ENCODE results near the gene SFTA2.
A peak's percentile ranks its signal among the peaks of the same experiment; 100 is the strongest.

The SFTA2 gene

DNA sequence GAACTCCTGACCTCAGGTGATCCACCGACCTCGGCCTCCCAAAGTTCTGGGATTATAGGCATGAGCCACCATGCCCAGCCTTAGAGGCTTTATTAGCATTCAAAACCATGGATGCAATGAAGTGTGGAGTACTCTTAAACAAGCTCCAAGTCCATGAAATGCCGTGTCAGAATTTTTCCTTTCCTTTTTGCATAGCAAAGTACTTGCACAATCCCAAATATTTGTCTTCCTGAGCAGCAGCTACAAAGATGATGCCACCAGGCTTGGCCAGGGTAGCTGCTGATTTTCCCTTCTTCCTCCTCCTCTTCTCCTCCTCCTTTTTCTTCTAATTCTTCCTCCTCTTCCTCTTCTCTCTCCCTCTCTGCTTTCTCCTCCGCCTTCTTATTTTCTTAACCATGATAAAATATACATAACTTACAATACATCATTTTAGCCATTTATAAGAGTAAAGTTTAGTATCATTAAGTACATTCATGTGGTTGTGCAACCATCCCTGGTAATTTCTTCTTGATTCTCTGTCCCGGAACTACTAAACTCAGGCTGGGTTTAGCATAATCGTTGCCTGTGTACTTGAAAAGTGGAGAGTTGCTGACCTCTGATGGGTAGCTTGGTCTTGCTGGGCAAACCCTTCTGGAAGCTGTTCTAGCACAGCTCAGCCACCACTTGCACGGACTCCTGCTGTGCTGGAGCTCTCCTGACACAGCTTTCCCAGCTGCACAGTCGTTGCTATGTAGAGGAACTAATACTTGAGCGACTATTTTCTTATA lies 29.1 kb upstream of the SFTA2 start:
- peaks cover 7% of the 10 kb centered on the region for H3K4me1 ChIP-seq (ENCODE audit: control insufficient read depth, insufficient read depth, low read length)
- no peak overlapping the region for H3K4me3 ChIP-seq (ENCODE audit: low read length)
- H3K9ac ChIP-seq (ENCODE audit: low read depth, low read length): no peak overlapping the region
- H3K9me3 ChIP-seq (replicated peaks; ENCODE audit: low read length): no peaks in the 10 kb centered on the region
- H3K27me3 ChIP-seq (ENCODE audit: control insufficient read depth, insufficient read depth, low read length): peaks cover 36% of the 10 kb centered on the region
- H3K4me2 ChIP-seq (ENCODE audit: low read length): no peak overlapping the region
- no peaks in the 10 kb centered on the region for H3K36me3 ChIP-seq (ENCODE audit: insufficient read depth, low read length)

DNA sequence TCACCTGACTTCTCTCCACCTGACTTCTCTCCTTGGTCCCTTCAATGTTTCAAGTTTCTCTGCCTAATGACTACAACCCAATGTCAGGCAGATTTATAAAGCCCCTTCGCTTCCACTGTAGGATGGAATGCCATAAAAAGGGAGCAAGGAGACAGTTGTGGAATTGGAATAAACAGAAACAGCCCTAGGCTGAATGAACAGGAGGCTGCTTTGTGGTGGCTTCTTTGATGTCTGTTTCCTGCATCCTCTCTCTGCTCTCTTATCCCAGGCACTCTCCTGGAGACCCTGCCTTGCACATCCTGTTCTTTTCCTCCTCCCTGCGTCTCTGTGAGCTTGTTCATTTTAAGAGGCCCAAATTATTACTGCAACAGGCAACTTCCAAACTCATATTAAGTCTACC lies 25.7 kb upstream of the SFTA2 start:
- Histone ChIP-seq H3K4me1 (ENCODE audit: control insufficient read depth, insufficient read depth, low read length) (peaks cover 13% of the 10 kb centered on the region), H3K36me3 (ENCODE audit: insufficient read depth, low read length) (no peaks in the 10 kb centered on the region), H3K4me3 (ENCODE audit: low read length) (no peak overlapping the region), H3K9me3 (replicated peaks; ENCODE audit: low read length) (no peaks in the 10 kb centered on the region), H3K4me2 (ENCODE audit: low read length) (no peak overlapping the region), H3K27me3 (ENCODE audit: control insufficient read depth, insufficient read depth, low read length) (peaks cover 48% of the 10 kb centered on the region), H3K9ac (ENCODE audit: low read depth, low read length) (no peak overlapping the region)

- H3K4me2 ChIP-seq (ENCODE audit: low read length): peak overlapping the region; percentile 91
- peaks cover 66% of the 10 kb centered on the region for H3K27me3 ChIP-seq (ENCODE audit: control insufficient read depth, insufficient read depth, low read length)
- peak overlapping the region; percentile 77 for H3K9ac ChIP-seq (ENCODE audit: low read depth, low read length)
- no peaks in the 10 kb centered on the region for H3K36me3 ChIP-seq (ENCODE audit: insufficient read depth, low read length)
- no peaks in the 10 kb centered on the region for H3K9me3 ChIP-seq (replicated peaks; ENCODE audit: low read length)
- peak overlapping the region; percentile 64 for H3K4me3 ChIP-seq (ENCODE audit: low read length)
- peaks cover 13% of the 10 kb centered on the region for H3K4me1 ChIP-seq (ENCODE audit: control insufficient read depth, insufficient read depth, low read length)
Observed at GRCh38 chr6:30955367-30956042, 23.5 kb upstream of the SFTA2 start.

GRCh38 chr6:30954631-30955366 lies 22.8 kb upstream of the SFTA2 start:
- Histone ChIP-seq H3K4me2 (ENCODE audit: low read length) (peak overlapping the region; percentile 91), H3K27me3 (ENCODE audit: control insufficient read depth, insufficient read depth, low read length) (peaks cover 67% of the 10 kb centered on the region), H3K36me3 (ENCODE audit: insufficient read depth, low read length) (no peaks in the 10 kb centered on the region), H3K4me1 (ENCODE audit: control insufficient read depth, insufficient read depth, low read length) (peaks cover 13% of the 10 kb centered on the region), H3K4me3 (ENCODE audit: low read length) (peak overlapping the region; percentile 64), H3K9ac (ENCODE audit: low read depth, low read length) (peak overlapping the region; percentile 77), H3K9me3 (replicated peaks; ENCODE audit: low read length) (no peaks in the 10 kb centered on the region)

DNA sequence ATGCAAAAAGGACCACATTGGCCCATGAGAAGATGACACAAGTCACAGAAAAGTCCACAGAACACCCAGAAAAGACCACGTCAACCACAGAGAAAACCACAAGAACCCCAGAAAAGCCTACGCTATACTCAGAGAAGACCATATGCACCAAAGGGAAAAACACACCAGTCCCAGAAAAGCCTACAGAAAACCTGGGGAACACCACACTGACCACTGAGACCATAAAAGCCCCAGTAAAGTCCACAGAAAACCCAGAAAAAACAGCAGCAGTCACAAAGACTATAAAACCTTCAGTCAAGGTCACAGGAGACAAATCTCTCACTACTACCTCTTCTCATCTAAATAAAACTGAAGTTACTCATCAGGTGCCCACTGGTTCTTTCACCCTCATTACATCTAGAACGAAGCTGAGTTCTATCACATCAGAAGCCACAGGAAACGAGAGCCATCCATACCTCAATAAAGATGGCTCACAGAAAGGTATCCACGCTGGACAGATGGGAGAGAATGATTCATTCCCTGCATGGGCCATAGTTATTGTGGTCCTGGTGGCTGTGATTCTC lies 20.0 kb upstream of the SFTA2 start:
- no peak overlapping the region for H3K4me3 ChIP-seq (ENCODE audit: low read length)
- H3K27me3 ChIP-seq (ENCODE audit: control insufficient read depth, insufficient read depth, low read length): peaks cover 80% of the 10 kb centered on the region
- H3K4me2 ChIP-seq (ENCODE audit: low read length): no peak overlapping the region
- H3K4me1 ChIP-seq (ENCODE audit: control insufficient read depth, insufficient read depth, low read length): peaks cover 13% of the 10 kb centered on the region
- no peaks in the 10 kb centered on the region for H3K36me3 ChIP-seq (ENCODE audit: insufficient read depth, low read length)
- H3K9ac ChIP-seq (ENCODE audit: low read depth, low read length): no peak overlapping the region
- H3K9me3 ChIP-seq (replicated peaks; ENCODE audit: low read length): no peaks in the 10 kb centered on the region

- Histone ChIP-seq H3K36me3 (ENCODE audit: insufficient read depth, low read length) (no peaks in the 10 kb centered on the region), H3K27me3 (ENCODE audit: control insufficient read depth, insufficient read depth, low read length) (peaks cover 65% of the 10 kb centered on the region), H3K4me1 (ENCODE audit: control insufficient read depth, insufficient read depth, low read length) (no peaks in the 10 kb centered on the region), H3K9ac (ENCODE audit: low read depth, low read length) (no peak overlapping the region), H3K4me2 (ENCODE audit: low read length) (no peak overlapping the region), H3K4me3 (ENCODE audit: low read length) (no peak overlapping the region), H3K9me3 (replicated peaks; ENCODE audit: low read length) (no peaks in the 10 kb centered on the region)
Observed at GRCh38 chr6:30948811-30949210, 16.8 kb upstream of the SFTA2 start.

- Histone ChIP-seq H3K4me2 (ENCODE audit: low read length) (no peak overlapping the region), H3K27me3 (ENCODE audit: control insufficient read depth, insufficient read depth, low read length) (peaks cover 58% of the 10 kb centered on the region), H3K4me3 (ENCODE audit: low read length) (no peak overlapping the region), H3K36me3 (ENCODE audit: insufficient read depth, low read length) (no peaks in the 10 kb centered on the region), H3K4me1 (ENCODE audit: control insufficient read depth, insufficient read depth, low read length) (peaks cover 7% of the 10 kb centered on the region), H3K9ac (ENCODE audit: low read depth, low read length) (no peak overlapping the region), H3K9me3 (replicated peaks; ENCODE audit: low read length) (no peaks in the 10 kb centered on the region)
Observed at GRCh38 chr6:30947231-30947630, 15.3 kb upstream of the SFTA2 start.

DNA sequence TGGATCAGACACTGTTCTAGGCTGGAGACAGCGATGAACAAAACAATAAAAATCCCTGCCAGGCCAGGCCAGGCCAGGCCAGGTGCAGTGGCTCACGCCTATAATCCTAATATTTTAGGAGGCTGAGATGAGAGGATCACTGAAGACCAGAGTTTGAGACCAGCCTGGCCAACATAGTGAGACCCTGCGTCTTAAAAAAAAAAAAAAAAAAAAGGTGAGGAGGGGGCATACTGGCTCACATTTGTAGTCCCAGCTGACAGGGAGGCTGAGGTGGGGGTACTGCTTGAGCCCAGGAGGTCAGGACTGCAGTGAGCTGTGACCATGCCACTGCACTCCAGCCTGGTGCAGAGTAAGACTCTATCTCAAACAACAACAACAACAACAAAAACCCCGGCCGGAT lies 13.3 kb upstream of the SFTA2 start:
- Histone ChIP-seq H3K9ac (ENCODE audit: low read depth, low read length) (no peak overlapping the region), H3K4me2 (ENCODE audit: low read length) (no peak overlapping the region), H3K27me3 (ENCODE audit: control insufficient read depth, insufficient read depth, low read length) (peaks cover 42% of the 10 kb centered on the region), H3K4me1 (ENCODE audit: control insufficient read depth, insufficient read depth, low read length) (peaks cover 9% of the 10 kb centered on the region), H3K4me3 (ENCODE audit: low read length) (no peak overlapping the region), H3K36me3 (ENCODE audit: insufficient read depth, low read length) (no peaks in the 10 kb centered on the region), H3K9me3 (replicated peaks; ENCODE audit: low read length) (no peaks in the 10 kb centered on the region)

DNA sequence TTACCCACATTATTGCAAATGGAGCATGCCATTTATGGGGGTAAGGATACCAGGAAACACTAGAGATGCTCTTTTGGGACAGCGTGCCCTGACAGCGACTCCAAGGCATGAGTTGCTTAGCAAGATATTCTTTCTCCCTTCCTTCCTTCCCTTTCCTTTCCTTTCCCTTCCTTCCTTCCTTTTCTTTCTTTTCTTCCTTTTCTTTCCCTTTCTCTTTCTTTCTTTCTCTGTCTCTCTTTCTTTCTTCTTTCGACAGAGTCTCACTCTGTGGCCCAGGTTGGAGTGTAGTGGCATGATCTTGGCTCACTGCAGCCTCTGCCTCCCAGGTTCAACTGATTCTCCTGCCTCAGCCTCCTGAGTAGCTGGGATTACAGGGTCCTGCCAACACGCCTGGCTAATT lies 12.1 kb upstream of the SFTA2 start:
- peaks cover 40% of the 10 kb centered on the region for H3K27me3 ChIP-seq (ENCODE audit: control insufficient read depth, insufficient read depth, low read length)

DNA sequence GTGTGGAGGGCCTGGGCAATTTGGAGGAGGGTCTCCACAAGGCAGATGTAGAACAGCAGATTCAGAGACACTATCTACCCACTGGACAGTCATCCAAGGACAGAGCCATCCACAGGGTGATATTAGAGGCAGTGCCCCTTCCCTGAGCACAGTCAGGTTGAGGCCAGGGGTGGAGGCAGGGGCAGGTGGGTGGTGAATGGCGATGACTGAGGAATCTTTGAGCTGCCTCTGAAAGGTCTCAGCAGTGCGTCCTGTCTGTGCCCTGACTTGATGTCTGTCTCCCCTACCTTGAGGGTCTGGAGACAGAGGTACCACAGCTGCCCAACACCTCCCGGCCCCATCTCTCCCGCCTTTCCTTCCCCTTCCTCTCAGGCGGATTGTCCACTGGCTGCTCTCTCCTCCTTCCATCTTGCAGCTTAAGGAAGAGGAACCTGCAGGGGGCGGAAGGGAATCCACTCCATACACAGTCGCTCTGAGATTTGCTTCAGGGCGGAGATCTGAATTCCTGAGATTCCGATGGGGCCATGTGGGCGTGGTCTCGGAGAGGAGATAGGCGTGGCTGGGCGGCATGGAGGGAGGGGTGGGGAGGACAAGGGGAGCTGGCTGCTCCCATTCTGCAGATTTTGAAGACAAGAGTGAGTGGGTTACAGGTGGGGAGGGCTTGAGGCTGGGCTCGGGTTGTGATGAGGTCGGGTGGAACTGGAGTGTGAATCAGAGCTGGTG lies 10.5 kb upstream of the SFTA2 start:
- Histone ChIP-seq H3K4me2 (ENCODE audit: low read length) (peak overlapping the region; percentile 65), H3K4me1 (ENCODE audit: control insufficient read depth, insufficient read depth, low read length) (peaks cover 9% of the 10 kb centered on the region), H3K9me3 (replicated peaks; ENCODE audit: low read length) (no peaks in the 10 kb centered on the region), H3K4me3 (ENCODE audit: low read length) (no peak overlapping the region), H3K9ac (ENCODE audit: low read depth, low read length) (no peak overlapping the region), H3K27me3 (ENCODE audit: control insufficient read depth, insufficient read depth, low read length) (peaks cover 37% of the 10 kb centered on the region), H3K36me3 (ENCODE audit: insufficient read depth, low read length) (no peaks in the 10 kb centered on the region)

More for the DNA sequence above, 12.1 kb upstream of the SFTA2 start:
- Histone ChIP-seq H3K4me1 (ENCODE audit: control insufficient read depth, insufficient read depth, low read length) (peaks cover 9% of the 10 kb centered on the region), H3K4me2 (ENCODE audit: low read length) (no peak overlapping the region), H3K9ac (ENCODE audit: low read depth, low read length) (no peak overlapping the region), H3K36me3 (ENCODE audit: insufficient read depth, low read length) (no peaks in the 10 kb centered on the region), H3K4me3 (ENCODE audit: low read length) (no peak overlapping the region), H3K9me3 (replicated peaks; ENCODE audit: low read length) (no peaks in the 10 kb centered on the region)
